GM19035 (cell line): ENCODE results near the gene EGR2.

Experiments used
- ATAC-seq: cut with Tn5 transposase; IDR thresholded peaks from one replicate; pipeline ENCODE4 v1.9.1; 2021; ENCODE audit not compliant: unreplicated experiment

Gene EGR2

GRCh38 chr10:62818426-62819011 is 2.4 kb upstream of the EGR2 start:
- no peak for ATAC-seq

GRCh38 chr10:62817766-62818425 is 1.7 kb upstream of the EGR2 start:
- peak; percentile 32 for ATAC-seq

- ATAC-seq = peak; percentile 20
Observed at GRCh38 chr10:62817121-62817765, 1.1 kb upstream of the EGR2 start.

- no peak for ATAC-seq
Observed at GRCh38 chr10:62816076-62816330, 163 bp downstream of the EGR2 start.

- ATAC-seq = no peak
Observed at GRCh38 chr10:62815381-62816075, 638 bp downstream of the EGR2 start.

- ATAC-seq = no peak
Observed at GRCh38 chr10:62814756-62815380, 1.3 kb downstream of the EGR2 start.

- no peak for ATAC-seq
Observed at GRCh38 chr10:62813981-62814380, 2.2 kb downstream of the EGR2 start.

GRCh38 chr10:62813453-62813852 is 2.7 kb downstream of the EGR2 start:
- no peak for ATAC-seq

- ATAC-seq = no peak
Observed at GRCh38 chr10:62812672-62813439, 3.3 kb downstream of the EGR2 start.

- peak; percentile 45 for ATAC-seq
Observed at GRCh38 chr10:62811159-62811875, 4.8 kb downstream of the EGR2 start.

GRCh38 chr10:62810156-62810902 is 5.8 kb downstream of the EGR2 start:
- ATAC-seq = no peak

- ATAC-seq = no peak
Observed at GRCh38 chr10:62806251-62806650, 9.9 kb downstream of the EGR2 start.

GRCh38 chr10:62805231-62806099 is 10.7 kb downstream of the EGR2 start:
- ATAC-seq = no peak

- peak; percentile 83 for ATAC-seq
Observed at GRCh38 chr10:62804356-62805230, 11.6 kb downstream of the EGR2 start, which contains the start of gene ADO. Gene ADO (plus strand): TSS chr10:62804720. CDS start chr10:62805060, 340 bp downstream.

GRCh38 chr10:62803724-62804355 is 12.3 kb downstream of the EGR2 start:
- peak; percentile 2 for ATAC-seq

GRCh38 chr10:62801871-62802270 is 14.3 kb downstream of the EGR2 start:
- no peak for ATAC-seq

GRCh38 chr10:62796896-62797295 is 19.3 kb downstream of the EGR2 start:
- ATAC-seq = no peak
